ENCODE data around the gene CLCN7. TPM values are rescaled to one million over a fixed set of nuclear protein-coding genes. Genes with fewer than 3 reads are reported as not detected.

CLCN7 gene
- polyA plus RNA-seq, 1 experiment, result 15.7 TPM

DNA sequence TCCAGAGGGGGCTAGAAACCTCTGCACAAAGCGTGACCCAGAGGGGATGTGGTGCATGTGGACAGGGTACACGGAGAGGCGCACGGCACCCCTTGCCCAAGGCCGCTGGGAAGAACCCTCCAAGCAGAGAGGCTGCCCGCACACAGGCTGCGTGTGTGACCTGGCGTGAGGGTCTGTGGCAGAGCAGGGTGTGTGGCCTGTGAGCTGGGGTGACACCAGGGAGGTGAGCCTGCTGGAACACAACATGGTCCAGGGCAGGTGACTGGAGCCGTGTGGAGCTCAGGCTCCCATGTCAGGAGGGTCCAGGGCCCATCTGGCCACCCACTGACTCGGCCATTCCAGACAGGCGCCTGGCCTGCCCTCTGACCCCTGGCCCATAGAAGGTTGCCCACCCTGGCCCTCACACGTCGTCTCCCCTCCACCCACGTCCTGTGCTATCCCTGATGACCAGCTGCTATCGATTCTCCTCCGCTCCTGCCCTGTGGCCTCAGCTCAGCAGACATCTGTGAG, 43.9 kb upstream of the CLCN7 start:
- CTCF ChIA-PET, result no interaction called here
- Histone ChIP-seq H3K27ac (ENCODE audit: low read depth, low read length) (no peak overlapping the region), H3K27me3 (ENCODE audit: control insufficient read depth, insufficient read depth, low read length) (no peaks in the 10 kb centered on the region), H3K9me3 (ENCODE audit: control insufficient read depth, insufficient read depth, low read length) (peaks cover 8% of the 10 kb centered on the region), H3K4me3 (ENCODE audit: low read depth, low read length) (no peak overlapping the region)
- DNase-seq (ENCODE audit: low read depth, low spot score), result no peak
- TF ChIP-seq, protein P1, sequence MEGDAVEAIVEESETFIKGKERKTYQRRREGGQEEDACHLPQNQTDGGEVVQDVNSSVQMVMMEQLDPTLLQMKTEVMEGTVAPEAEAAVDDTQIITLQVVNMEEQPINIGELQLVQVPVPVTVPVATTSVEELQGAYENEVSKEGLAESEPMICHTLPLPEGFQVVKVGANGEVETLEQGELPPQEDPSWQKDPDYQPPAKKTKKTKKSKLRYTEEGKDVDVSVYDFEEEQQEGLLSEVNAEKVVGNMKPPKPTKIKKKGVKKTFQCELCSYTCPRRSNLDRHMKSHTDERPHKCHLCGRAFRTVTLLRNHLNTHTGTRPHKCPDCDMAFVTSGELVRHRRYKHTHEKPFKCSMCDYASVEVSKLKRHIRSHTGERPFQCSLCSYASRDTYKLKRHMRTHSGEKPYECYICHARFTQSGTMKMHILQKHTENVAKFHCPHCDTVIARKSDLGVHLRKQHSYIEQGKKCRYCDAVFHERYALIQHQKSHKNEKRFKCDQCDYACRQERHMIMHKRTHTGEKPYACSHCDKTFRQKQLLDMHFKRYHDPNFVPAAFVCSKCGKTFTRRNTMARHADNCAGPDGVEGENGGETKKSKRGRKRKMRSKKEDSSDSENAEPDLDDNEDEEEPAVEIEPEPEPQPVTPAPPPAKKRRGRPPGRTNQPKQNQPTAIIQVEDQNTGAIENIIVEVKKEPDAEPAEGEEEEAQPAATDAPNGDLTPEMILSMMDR (IDR thresholded peaks at IDR 0.05; ENCODE audit: low read depth, low read length), result no peak
- POLR2A ChIA-PET, result no interaction called here

DNA sequence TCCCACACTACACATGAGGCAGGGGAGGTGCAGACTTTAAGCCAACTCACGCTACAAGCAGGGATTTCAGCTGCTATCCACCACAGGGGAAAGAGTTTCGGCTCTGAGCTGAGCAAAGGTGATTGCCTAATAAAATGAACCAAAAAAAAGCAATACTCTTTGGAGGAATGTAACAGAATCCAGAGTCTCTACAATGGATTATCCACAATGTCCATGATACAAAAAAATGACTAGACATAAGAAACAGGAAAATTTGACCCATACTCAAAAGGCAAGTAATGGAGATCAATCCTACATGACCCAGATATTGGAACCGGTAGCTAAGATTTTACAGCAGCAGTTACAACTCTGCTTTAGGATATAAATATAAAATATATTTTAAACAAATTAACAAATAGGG, 39.7 kb upstream of the CLCN7 start:
- no peak for DNase-seq (ENCODE audit: low read depth, low spot score)
- CTCF ChIA-PET, result no interaction called here
- H3K27me3 ChIP-seq (ENCODE audit: control insufficient read depth, insufficient read depth, low read length), result no peaks in the 10 kb centered on the region
- H3K4me3 ChIP-seq (ENCODE audit: low read depth, low read length), result no peak overlapping the region
- peaks cover 19% of the 10 kb centered on the region for H3K9me3 ChIP-seq (ENCODE audit: control insufficient read depth, insufficient read depth, low read length)
- POLR2A ChIA-PET, result no interaction called here
- H3K27ac ChIP-seq (ENCODE audit: low read depth, low read length), result no peak overlapping the region
- TF ChIP-seq, protein P1 (IDR thresholded peaks at IDR 0.05; ENCODE audit: low read depth, low read length), result no peak

DNA sequence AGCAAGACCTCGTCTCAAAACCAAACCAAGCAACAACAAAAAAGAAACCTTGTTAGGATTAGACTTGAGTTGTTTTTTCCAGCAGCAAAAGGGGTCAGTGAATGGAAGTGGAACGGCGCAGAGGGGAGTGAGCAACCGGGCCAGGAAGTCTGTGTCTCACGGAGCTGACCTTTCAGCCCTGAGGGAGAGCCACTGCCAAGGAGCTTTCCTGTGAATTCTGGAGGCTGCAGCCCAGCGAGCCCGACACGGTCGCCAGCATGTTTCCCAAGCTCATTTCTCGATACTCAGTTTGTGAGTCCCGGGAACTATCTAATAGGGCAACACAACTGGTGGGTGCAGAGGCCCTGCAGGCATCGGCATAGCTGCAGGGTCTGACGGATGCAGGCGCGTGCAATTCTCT, 37.9 kb upstream of the CLCN7 start:
- Histone ChIP-seq H3K9me3 (ENCODE audit: control insufficient read depth, insufficient read depth, low read length) (peaks cover 19% of the 10 kb centered on the region), H3K4me3 (ENCODE audit: low read depth, low read length) (no peak overlapping the region), H3K27ac (ENCODE audit: low read depth, low read length) (no peak overlapping the region), H3K27me3 (ENCODE audit: control insufficient read depth, insufficient read depth, low read length) (no peaks in the 10 kb centered on the region)
- POLR2A ChIA-PET, result no interaction called here
- CTCF ChIA-PET, result no interaction called here
- no peak for DNase-seq (ENCODE audit: low read depth, low spot score)
- TF ChIP-seq, protein P1 (IDR thresholded peaks at IDR 0.05; ENCODE audit: low read depth, low read length), result no peak

DNA sequence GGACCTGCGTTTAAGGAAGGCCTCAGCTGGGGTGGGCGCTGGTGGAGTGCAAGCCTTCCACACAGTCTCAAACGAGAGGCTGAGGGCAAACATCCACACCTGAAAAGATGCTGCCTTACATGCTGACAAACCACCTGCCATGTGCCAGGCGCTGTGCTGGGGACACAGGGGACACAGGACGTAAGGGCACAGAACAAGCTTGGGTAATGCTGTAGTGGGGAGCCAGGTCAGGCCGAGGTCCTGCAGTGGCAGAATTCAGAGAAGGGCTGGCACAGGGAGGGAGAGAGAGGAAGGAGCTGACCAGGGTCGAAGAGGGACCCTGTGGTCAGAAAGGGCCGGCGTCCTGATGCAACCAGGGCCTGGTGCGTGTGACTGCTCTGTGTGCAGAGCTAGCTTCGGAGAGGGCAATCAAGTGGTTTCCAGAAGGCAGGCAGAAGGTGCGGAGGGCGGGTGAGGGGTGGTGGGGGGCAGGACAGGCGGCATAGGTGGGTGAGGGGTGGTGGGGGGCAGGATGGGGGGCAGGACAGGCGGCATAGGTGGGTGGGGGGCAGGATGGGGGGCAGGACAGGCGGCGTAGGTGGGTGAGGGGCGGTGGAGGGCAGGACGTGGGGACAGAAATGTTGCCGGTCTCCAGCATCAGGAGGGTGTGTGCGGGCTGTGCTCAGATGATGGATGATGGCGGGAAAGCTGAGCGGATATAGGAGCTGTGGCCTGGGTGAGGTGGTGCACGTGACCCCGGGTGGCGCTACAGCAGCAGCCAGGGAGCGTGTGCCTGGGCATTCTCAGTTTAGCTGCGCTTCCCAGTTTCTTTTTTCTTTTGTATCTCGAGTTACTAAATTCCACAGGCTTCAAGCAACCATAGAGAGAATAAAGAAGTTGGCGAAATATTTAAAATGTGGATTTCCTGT, 37.1 kb upstream of the CLCN7 start:
- TF ChIP-seq, protein P1 (IDR thresholded peaks at IDR 0.05; ENCODE audit: low read depth, low read length), result no peak
- Histone ChIP-seq H3K27ac (ENCODE audit: low read depth, low read length) (no peak overlapping the region), H3K27me3 (ENCODE audit: control insufficient read depth, insufficient read depth, low read length) (no peaks in the 10 kb centered on the region), H3K9me3 (ENCODE audit: control insufficient read depth, insufficient read depth, low read length) (peaks cover 19% of the 10 kb centered on the region), H3K4me3 (ENCODE audit: low read depth, low read length) (no peak overlapping the region)
- ChIA-PET CTCF (no interaction called here), POLR2A (interaction anchor here (0.6 to 0.7 kb wide), 2 partner anchors 16 to 291 kb away, joined by 3 to 6 read pairs; no protein-coding TSS in a partner anchor)
- DNase-seq (ENCODE audit: low read depth, low spot score), result no peak

DNA sequence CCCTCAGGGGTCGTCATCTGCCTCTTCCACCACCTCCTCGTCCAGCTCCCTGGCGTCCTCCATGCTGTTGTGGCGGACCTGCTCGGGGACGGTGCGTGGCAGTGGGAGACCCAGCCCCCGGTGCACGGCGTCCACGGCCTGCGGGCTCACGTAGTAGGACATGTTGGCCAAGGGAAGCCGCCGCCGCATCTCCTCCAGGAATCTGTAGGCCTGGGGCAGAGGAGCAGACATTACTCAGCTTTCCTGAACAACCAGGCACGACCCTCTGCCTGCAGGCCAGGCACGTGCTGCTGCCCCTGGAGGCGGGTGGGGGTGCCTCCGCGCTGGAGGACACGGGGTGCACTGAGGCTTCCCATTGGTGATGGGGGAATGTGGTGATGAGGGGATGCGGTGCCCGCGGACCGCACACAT, 36.1 kb upstream of the CLCN7 start:
- TF ChIP-seq, protein P1 (IDR thresholded peaks at IDR 0.05; ENCODE audit: low read depth, low read length), result no peak
- CTCF ChIA-PET, result no interaction called here
- Histone ChIP-seq H3K27me3 (ENCODE audit: control insufficient read depth, insufficient read depth, low read length) (no peaks in the 10 kb centered on the region), H3K4me3 (ENCODE audit: low read depth, low read length) (no peak overlapping the region), H3K9me3 (ENCODE audit: control insufficient read depth, insufficient read depth, low read length) (peaks cover 19% of the 10 kb centered on the region), H3K27ac (ENCODE audit: low read depth, low read length) (no peak overlapping the region)
- DNase-seq (ENCODE audit: low read depth, low spot score), result no peak
- POLR2A ChIA-PET, result interaction anchor here (0.7 kb wide), 1 partner anchor 17 kb away, joined by 3 read pairs; no protein-coding TSS in a partner anchor

Data from AG04450 (cell line).